Tibial nerve (tissue), 4 donors: ENCODE results near the gene COL4A5. TPM values are rescaled to one million over a fixed set of nuclear protein-coding genes. Genes with fewer than 3 reads are reported as not detected.

Experiments
- DNase-seq, 2 donors: peaks; one replicate each; pipeline ENCODE4 v3.0.0-alpha.2; 2019; ENCODE audit warnings: low spot score in 2 of 2
- H3K27ac ChIP-seq, 4 donors: fragments of 200-600 bp; sonication (generic) in 3 of 4; one replicate each; pipeline ENCODE4 v1.5.1; 2017 to 2019; ENCODE audit warnings: mild to moderate bottlenecking in 1 of 4
- H3K27me3 ChIP-seq, 2 donors: fragments of 200-600 bp; sonication (generic) in 1 of 2; one replicate each; pipeline versions ENCODE4 v1.5.1 to v1.6.0; 2017 to 2019
- H3K36me3 ChIP-seq, 3 donors: fragments of 200-600 bp; sonication (generic); one replicate each; pipeline ENCODE4 v1.5.1; 2018 to 2019
- H3K4me1 ChIP-seq, 4 donors: fragments of 200-600 bp; sonication (generic) in 3 of 4; one replicate each; pipeline ENCODE4 v1.5.1; 2017 to 2019
- H3K4me3 ChIP-seq, 4 donors: fragments of 200-600 bp; sonication (generic) in 3 of 4; one replicate each; pipeline ENCODE4 v1.5.1; 2017 to 2019; ENCODE audit warnings: mild to moderate bottlenecking in 1 of 4, moderate library complexity in 1 of 4
- H3K9me3 ChIP-seq, 4 donors: fragments of 200-600 bp; sonication (generic) in 3 of 4; one replicate each; pipeline ENCODE4 v1.5.1; 2017 to 2019
- CTCF ChIP-seq, 5 experiments: fragments of 200-600 bp in 3 of 5; fragments of 450-650 bp in 2 of 5; sonication (generic) in 3 of 5; IDR thresholded peaks; one replicate each; pipeline ENCODE4 v1.5.1; 2016 to 2019; ENCODE audit warnings: antibody characterized with exemption in 5 of 5, mild to moderate bottlenecking in 3 of 5, moderate library complexity in 2 of 5
- EP300 ChIP-seq, 2 donors: sonication (generic); formaldehyde crosslinking; IDR thresholded peaks; one replicate each; pipeline ENCODE4 v1.6.1; 2017; ENCODE audit warnings: antibody characterized with exemption in 2 of 2, mild to moderate bottlenecking in 1 of 2
- POLR2A ChIP-seq, 2 donors: fragments of 450-650 bp; IDR thresholded peaks; one replicate each; pipeline ENCODE4 v1.6.1; 2017; ENCODE audit warnings: antibody characterized with exemption in 2 of 2, mild to moderate bottlenecking in 2 of 2, moderate library complexity in 2 of 2
- WGBS, 2 donors: methylation state at CpG; one replicate each; pipeline ENCODE4 v1.1.5; 2018; 5-methylcytosine and 5-hydroxymethylcytosine counted together
- total RNA-seq, 4 donors: library from RNA; depleted of rRNA; stranded (reverse); fragments of >200 nt; gene quantifications; one replicate each; pipeline ENCODE4 v1.1.0, GENCODE V29; 2016

Gene COL4A5
- total RNA-seq, 4 donors from 2014 or later, result 7.4 to 24.9 (median 15.7) TPM

- H3K4me1 ChIP-seq, result no peaks in the 10 kb centered on the region
- no peaks in the 10 kb centered on the region for H3K9me3 ChIP-seq
- no peak for DNase-seq
- 75 to 92% methylated on average over 2 of the region's 2 CpGs for WGBS, 2 donors
- no peak overlapping the region for H3K4me3 ChIP-seq
- H3K36me3 ChIP-seq, result no peaks in the 10 kb centered on the region
- H3K27ac ChIP-seq, result no peak overlapping the region
- H3K27me3 ChIP-seq, result peaks cover 0 to 10% of the 10 kb centered on the region in 2 donors
- TF ChIP-seq CTCF (IDR thresholded peaks at IDR 0.05) (no peak), POLR2A (IDR thresholded peaks at IDR 0.05) (no peak), EP300 (IDR thresholded peaks at IDR 0.05) (no peak)
Measured at GRCh38 chrX:108704839-108705238, 265.2 kb downstream of the COL4A5 start.

GRCh38 chrX:108712886-108713285, 273.2 kb downstream of the COL4A5 start:
- Histone ChIP-seq H3K27ac (no peak overlapping the region), H3K4me1 (no peaks in the 10 kb centered on the region), H3K9me3 (peaks cover 0 to 8% (median 0%) of the 10 kb centered on the region in 4 donors), H3K36me3 (no peaks in the 10 kb centered on the region), H3K4me3 (no peak overlapping the region), H3K27me3 (no peaks in the 10 kb centered on the region)
- DNase-seq, result no peak
- TF ChIP-seq POLR2A (IDR thresholded peaks at IDR 0.05) (no peak), CTCF (IDR thresholded peaks at IDR 0.05) (no peak), EP300 (IDR thresholded peaks at IDR 0.05) (no peak)
- WGBS, 2 donors, result 79 to 83% methylated on average over 1 of the region's 1 CpG

GRCh38 chrX:108722561-108722960, 282.9 kb downstream of the COL4A5 start:
- H3K4me3 ChIP-seq, result no peak overlapping the region
- H3K27ac ChIP-seq, result no peak overlapping the region
- no peaks in the 10 kb centered on the region for H3K36me3 ChIP-seq
- H3K4me1 ChIP-seq, result no peaks in the 10 kb centered on the region
- peaks cover 0 to 64% of the 10 kb centered on the region in 2 donors for H3K27me3 ChIP-seq
- TF ChIP-seq EP300 (IDR thresholded peaks at IDR 0.05) (no peak), CTCF (IDR thresholded peaks at IDR 0.05) (no peak), POLR2A (IDR thresholded peaks at IDR 0.05) (no peak)
- WGBS, 2 donors, result 41 to 50% methylated on average over 2 of the region's 2 CpGs
- DNase-seq, result no peak
- H3K9me3 ChIP-seq, result no peaks in the 10 kb centered on the region

GRCh38 chrX:108726748-108727147, 287.1 kb downstream of the COL4A5 start:
- Histone ChIP-seq H3K9me3 (no peaks in the 10 kb centered on the region), H3K4me3 (no peak overlapping the region), H3K27me3 (peaks cover 0 to 71% of the 10 kb centered on the region in 2 donors), H3K27ac (no peak overlapping the region), H3K36me3 (no peaks in the 10 kb centered on the region), H3K4me1 (no peaks in the 10 kb centered on the region)
- TF ChIP-seq CTCF (IDR thresholded peaks at IDR 0.05) (no peak), POLR2A (IDR thresholded peaks at IDR 0.05) (no peak), EP300 (IDR thresholded peaks at IDR 0.05) (no peak)
- no peak for DNase-seq
- 72 to 83% methylated on average over 2 to 3 of the region's 3 CpGs for WGBS, 2 donors

- WGBS, 2 donors, result 21 to 53% methylated on average over 2 of the region's 2 CpGs
- Histone ChIP-seq H3K27ac (no peak overlapping the region), H3K9me3 (no peaks in the 10 kb centered on the region), H3K27me3 (peaks cover 0 to 84% of the 10 kb centered on the region in 2 donors), H3K4me1 (peaks cover 0 to 6% (median 0%) of the 10 kb centered on the region in 4 donors), H3K36me3 (no peaks in the 10 kb centered on the region), H3K4me3 (no peak overlapping the region)
- no peak for DNase-seq
- no peak for TF ChIP-seq EP300 (IDR thresholded peaks at IDR 0.05)
- no peak for TF ChIP-seq CTCF (IDR thresholded peaks at IDR 0.05)
- no peak for TF ChIP-seq POLR2A (IDR thresholded peaks at IDR 0.05)
Measured at GRCh38 chrX:108731153-108731552, 291.5 kb downstream of the COL4A5 start.
